Trophoblast cell (in vitro differentiated cells and primary cell): ENCODE measurements around the gene SOX8.

Source experiments
- DNase-seq, 2 donors: peaks; one replicate each; pipeline ENCODE4 v3.0.0-alpha.2; 2016
- H2AFZ ChIP-seq: 2 replicates; pipeline ENCODE4 v1.6.1; 2013; ENCODE audit warnings: low read length, moderate library complexity, mild to moderate bottlenecking; ENCODE audit not compliant: insufficient read depth, poor library complexity
- H2AK5ac ChIP-seq: 2 replicates; pipeline ENCODE4 v1.6.1; 2013; ENCODE audit warnings: mild to moderate bottlenecking, low read length
- H2BK120ac ChIP-seq: 2 replicates; pipeline ENCODE4 v1.6.1; 2013; ENCODE audit warnings: low read length, mild to moderate bottlenecking, moderate library complexity; ENCODE audit not compliant: insufficient read depth, poor library complexity
- H2BK12ac ChIP-seq: 2 replicates; pipeline ENCODE4 v1.6.1; 2013; ENCODE audit warnings: mild to moderate bottlenecking, low read length, moderate library complexity
- H2BK5ac ChIP-seq: 2 replicates; pipeline ENCODE4 v1.6.1; 2013; ENCODE audit warnings: low read length, low read depth, moderate library complexity, mild to moderate bottlenecking; ENCODE audit not compliant: poor library complexity
- H3K14ac ChIP-seq: 2 replicates; pipeline ENCODE4 v1.6.1; 2013; ENCODE audit warnings: mild to moderate bottlenecking, low read length
- H3K18ac ChIP-seq: 2 replicates; pipeline ENCODE4 v1.6.1; 2013; ENCODE audit warnings: mild to moderate bottlenecking, low read length
- H3K23ac ChIP-seq: 2 replicates; pipeline ENCODE4 v1.6.1; 2013; ENCODE audit warnings: low read length
- H3K27ac ChIP-seq: 2 replicates; pipeline ENCODE4 v1.5.1; 2013; ENCODE audit warnings: low read depth, mild to moderate bottlenecking, inconsistent platforms, low read length, moderate library complexity
- H3K27me3 ChIP-seq: 2 replicates; pipeline ENCODE4 v1.6.1; 2013; ENCODE audit warnings: inconsistent platforms, mild to moderate bottlenecking, low read length, moderate library complexity; ENCODE audit not compliant: insufficient read depth
- H3K36me3 ChIP-seq, 2 experiments: 1 replicate in 1 of 2; 2 replicates in 1 of 2; pipeline ENCODE4 v1.6.1; 2013; ENCODE audit warnings: low read length in 2 of 2, mild to moderate bottlenecking in 2 of 2, moderate library complexity in 1 of 2; ENCODE audit not compliant: insufficient read depth in 2 of 2, control insufficient read depth in 1 of 2
- H3K4ac ChIP-seq: 2 replicates; pipeline ENCODE4 v1.6.1; 2013; ENCODE audit warnings: low read depth, mild to moderate bottlenecking, low read length, moderate library complexity
- H3K4me1 ChIP-seq, 2 experiments: 1 replicate in 1 of 2; 2 replicates in 1 of 2; pipeline ENCODE4 v1.6.1; 2013; ENCODE audit warnings: low read length in 2 of 2, mild to moderate bottlenecking in 2 of 2, moderate library complexity in 1 of 2; ENCODE audit not compliant: insufficient read depth in 2 of 2, control insufficient read depth in 1 of 2
- H3K4me2 ChIP-seq: 2 replicates; pipeline ENCODE4 v1.6.1; 2013; ENCODE audit warnings: inconsistent platforms, mild to moderate bottlenecking, low read length, moderate library complexity
- H3K4me3 ChIP-seq: 2 replicates; pipeline ENCODE4 v1.5.1; 2013; ENCODE audit warnings: mild to moderate bottlenecking, low read depth, low read length, inconsistent platforms
- H3K79me1 ChIP-seq: one replicate; pipeline ENCODE4 v1.6.1; 2013; ENCODE audit warnings: low read length
- H3K79me2 ChIP-seq: 2 replicates; pipeline ENCODE4 v1.6.1; 2013; ENCODE audit warnings: low read length, mild to moderate bottlenecking; ENCODE audit not compliant: control insufficient read depth, insufficient read depth, poor library complexity
- H3K9ac ChIP-seq: 2 replicates; pipeline ENCODE4 v1.6.1; 2013; ENCODE audit warnings: mild to moderate bottlenecking, low read length
- H3K9me3 ChIP-seq: 2 replicates; pipeline ENCODE4 v1.6.1; 2013; ENCODE audit warnings: low read depth, mild to moderate bottlenecking, control low read depth, inconsistent platforms, low read length; ENCODE audit not compliant: insufficient read depth
- H4K12ac ChIP-seq: 2 replicates; pipeline ENCODE4 v1.6.1; 2013; ENCODE audit warnings: low read depth, mild to moderate bottlenecking, low read length, moderate library complexity
- H4K8ac ChIP-seq: 2 replicates; pipeline ENCODE4 v1.6.1; 2013; ENCODE audit warnings: low read depth, mild to moderate bottlenecking, low read length, moderate library complexity
- H4K91ac ChIP-seq: one replicate; pipeline ENCODE4 v1.6.1; 2013; ENCODE audit warnings: low read depth, mild to moderate bottlenecking, low read length, moderate library complexity
- WGBS: extraction: QIAGEN DNeasy Blood & Tissue Kit; methylation state at CpG from one replicate; pipeline ENCODE4 v1.1.7; 2013; ENCODE audit warnings: missing lambda C conversion rate; ENCODE audit not compliant: insufficient read length, insufficient coverage; ENCODE audit errors: extremely low coverage; 5-methylcytosine and 5-hydroxymethylcytosine counted together

The SOX8 gene

DNA sequence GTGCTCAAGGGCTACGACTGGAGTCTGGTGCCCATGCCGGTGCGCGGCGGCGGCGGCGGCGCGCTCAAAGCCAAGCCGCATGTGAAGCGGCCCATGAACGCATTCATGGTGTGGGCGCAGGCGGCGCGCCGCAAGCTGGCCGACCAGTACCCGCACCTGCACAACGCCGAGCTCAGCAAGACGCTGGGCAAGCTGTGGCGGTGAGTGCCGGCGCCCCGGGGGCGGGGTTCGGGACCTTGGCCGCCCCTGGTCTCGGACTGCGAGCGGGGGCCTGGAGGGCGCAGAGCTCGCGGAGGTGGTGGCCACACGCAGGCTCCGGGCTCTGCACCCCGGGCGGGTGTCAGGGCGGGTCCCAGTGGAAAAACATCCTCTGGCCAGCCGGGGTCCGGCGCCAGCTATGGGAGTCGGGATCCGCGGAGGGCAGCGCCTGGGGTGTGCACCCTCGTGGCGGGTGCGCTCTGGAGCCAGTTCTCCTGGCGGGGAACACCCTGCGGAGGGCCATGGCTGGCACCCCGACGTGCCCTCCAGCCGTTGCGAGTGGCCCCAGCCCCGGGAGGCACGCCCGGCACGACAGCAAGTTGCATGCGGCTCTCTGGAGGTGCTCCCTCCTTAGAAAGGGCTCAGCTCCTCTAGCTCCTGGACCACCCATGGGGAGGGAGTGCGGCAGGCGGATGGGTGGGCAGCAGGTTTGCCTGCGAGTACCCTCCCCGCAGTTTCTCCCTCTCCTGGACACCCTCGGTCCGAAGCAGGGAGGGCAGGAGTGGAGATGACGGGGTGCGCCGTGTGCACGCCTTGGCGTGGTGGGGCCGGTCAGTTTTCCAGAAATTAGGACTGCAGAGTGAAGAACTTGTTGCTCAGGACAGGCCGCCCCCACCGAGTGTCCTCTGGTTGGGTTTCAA is 824 bp downstream of the SOX8 start:
- H2BK120ac ChIP-seq: no peak overlapping the region
- H3K79me2 ChIP-seq: no peaks in the 10 kb centered on the region
- no peak overlapping the region for H3K4ac ChIP-seq
- H2AK5ac ChIP-seq: no peak overlapping the region
- H2BK5ac ChIP-seq: no peak overlapping the region
- no peak overlapping the region for H4K8ac ChIP-seq
- peak overlapping the region; percentile 62 for H3K4me2 ChIP-seq
- no peak overlapping the region for H2BK12ac ChIP-seq
- peaks cover 3 to 9% of the 10 kb centered on the region in 2 experiments for H3K4me1 ChIP-seq
- H3K27me3 ChIP-seq: peaks cover 42% of the 10 kb centered on the region
- H3K36me3 ChIP-seq: no peaks in the 10 kb centered on the region
- no peak overlapping the region for H3K27ac ChIP-seq
- no peak overlapping the region for H3K23ac ChIP-seq
- DNase-seq: peak in 1 of 2 donors; percentile 20
- no CpG with 5 or more reads among the region's 76 CpGs for WGBS
- no peaks in the 10 kb centered on the region for H3K79me1 ChIP-seq
- peaks cover 11% of the 10 kb centered on the region for H3K9me3 ChIP-seq
- H2AFZ ChIP-seq: no peak overlapping the region
- no peak overlapping the region for H3K9ac ChIP-seq
- H4K91ac ChIP-seq: no peak overlapping the region
- H4K12ac ChIP-seq: no peak overlapping the region
- H3K18ac ChIP-seq: no peak overlapping the region
- H3K4me3 ChIP-seq: no peak overlapping the region
- no peak overlapping the region for H3K14ac ChIP-seq

DNA sequence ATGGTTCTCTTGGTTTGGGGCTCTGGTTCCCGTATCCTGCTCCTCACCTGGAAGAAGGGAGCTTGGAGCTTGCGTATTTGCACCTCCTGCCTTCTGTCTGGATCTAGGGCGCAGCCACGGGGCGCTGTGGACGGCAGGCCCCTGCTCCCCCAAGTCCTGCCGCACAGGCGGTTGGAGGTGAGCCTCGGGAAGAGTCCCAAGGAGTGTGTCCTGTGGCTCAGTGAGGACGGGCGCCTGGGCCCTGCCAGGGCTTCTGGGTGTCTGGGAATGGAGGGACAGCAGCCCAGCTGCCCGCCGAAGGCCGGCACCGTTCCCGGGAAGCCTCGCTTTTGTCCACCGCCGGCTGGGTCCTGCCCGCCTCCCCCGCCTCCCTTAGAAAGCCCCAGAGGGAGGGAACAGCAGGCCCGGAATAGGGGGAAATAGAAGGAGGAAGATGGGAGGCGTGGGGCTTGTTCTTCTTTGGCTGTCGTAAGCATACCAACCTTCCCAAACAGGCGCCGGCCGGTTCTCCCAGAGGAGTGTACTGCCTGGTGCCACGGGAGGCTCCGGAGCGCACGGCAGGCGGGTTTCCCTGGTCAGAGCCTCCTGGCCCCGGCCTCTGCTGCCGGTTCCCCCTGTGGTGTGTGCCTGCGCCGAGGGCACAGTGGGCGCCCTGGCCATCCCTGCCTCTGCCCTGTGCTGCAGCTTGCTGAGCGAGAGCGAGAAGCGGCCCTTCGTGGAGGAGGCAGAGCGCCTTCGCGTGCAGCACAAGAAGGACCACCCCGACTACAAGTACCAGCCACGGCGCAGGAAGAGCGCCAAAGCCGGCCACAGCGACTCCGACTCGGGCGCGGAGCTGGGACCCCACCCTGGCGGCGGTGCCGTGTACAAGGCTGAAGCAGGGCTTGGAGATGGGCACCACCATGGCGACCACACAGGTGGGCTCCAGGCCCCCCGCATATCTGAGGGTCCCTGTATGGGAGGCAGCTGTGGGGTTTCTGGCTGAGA is 1.8 kb downstream of the SOX8 start:
- H3K27me3 ChIP-seq: peaks cover 42% of the 10 kb centered on the region
- H3K9me3 ChIP-seq: peaks cover 9% of the 10 kb centered on the region
- peaks cover 3 to 9% of the 10 kb centered on the region in 2 experiments for H3K4me1 ChIP-seq
- no peak overlapping the region for H3K4me2 ChIP-seq
- no peak overlapping the region for H4K12ac ChIP-seq
- H3K27ac ChIP-seq: no peak overlapping the region
- H3K79me1 ChIP-seq: no peaks in the 10 kb centered on the region
- no peak overlapping the region for H3K23ac ChIP-seq
- no peak overlapping the region for H3K9ac ChIP-seq
- no peak overlapping the region for H2AK5ac ChIP-seq
- H3K14ac ChIP-seq: no peak overlapping the region
- no peak overlapping the region for H2BK12ac ChIP-seq
- H4K91ac ChIP-seq: no peak overlapping the region
- no peak for DNase-seq
- H2AFZ ChIP-seq: no peak overlapping the region
- no peak overlapping the region for H2BK120ac ChIP-seq
- no peak overlapping the region for H4K8ac ChIP-seq
- H3K4ac ChIP-seq: no peak overlapping the region
- H3K18ac ChIP-seq: no peak overlapping the region
- no peak overlapping the region for H2BK5ac ChIP-seq
- no peaks in the 10 kb centered on the region for H3K36me3 ChIP-seq
- no CpG with 5 or more reads among the region's 59 CpGs for WGBS
- no peaks in the 10 kb centered on the region for H3K79me2 ChIP-seq
- no peak overlapping the region for H3K4me3 ChIP-seq

DNA sequence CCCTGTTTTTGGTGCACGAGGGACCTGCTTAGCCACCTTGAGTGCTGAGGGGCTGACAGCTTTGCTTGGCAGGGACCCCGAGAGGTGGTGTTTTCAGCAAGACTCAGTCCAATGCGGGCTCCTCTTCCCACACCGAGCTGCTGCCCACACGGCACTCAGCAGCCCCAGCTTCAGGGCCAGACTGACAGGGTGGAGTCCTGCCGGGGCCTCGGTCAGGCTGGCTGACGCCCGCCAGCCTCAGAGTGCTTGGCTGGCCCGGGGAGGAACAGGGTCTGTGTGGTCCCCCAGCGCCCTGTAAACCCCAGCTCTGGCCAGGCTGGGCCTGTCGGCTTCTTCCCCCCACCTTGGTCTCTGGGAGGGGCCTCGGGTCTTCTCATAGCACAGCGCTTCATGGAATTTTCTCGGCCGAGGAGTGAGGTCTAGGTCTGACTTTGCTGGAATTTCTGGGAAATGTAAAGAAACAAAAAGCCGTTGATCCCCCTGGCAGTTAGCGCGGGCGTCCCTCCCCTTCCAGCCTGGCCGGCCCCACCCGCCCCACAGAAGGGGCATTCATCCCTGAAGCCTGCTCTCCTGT is 2.6 kb downstream of the SOX8 start:
- Histone ChIP-seq H4K91ac (no peak overlapping the region), H3K27ac (no peak overlapping the region), H2BK12ac (no peak overlapping the region), H3K14ac (no peak overlapping the region), H3K18ac (no peak overlapping the region), H2BK5ac (no peak overlapping the region), H3K79me1 (no peaks in the 10 kb centered on the region), H3K27me3 (peaks cover 42% of the 10 kb centered on the region), H3K4ac (no peak overlapping the region), H3K79me2 (no peaks in the 10 kb centered on the region), H2AFZ (no peak overlapping the region), H2BK120ac (no peak overlapping the region), H3K4me1 (peaks cover 3 to 9% of the 10 kb centered on the region in 2 experiments), H4K8ac (no peak overlapping the region), H4K12ac (no peak overlapping the region), H3K9me3 (peaks cover 9% of the 10 kb centered on the region), H2AK5ac (no peak overlapping the region), H3K4me2 (no peak overlapping the region), H3K9ac (no peak overlapping the region), H3K23ac (no peak overlapping the region), H3K36me3 (no peaks in the 10 kb centered on the region), H3K4me3 (no peak overlapping the region)
- no CpG with 5 or more reads among the region's 22 CpGs for WGBS
- DNase-seq: no peak
